Hepatocyte (in vitro differentiated cells): ENCODE measurements around the gene C7orf25. TPM values are rescaled to one million over a fixed set of nuclear protein-coding genes. Genes with fewer than 3 reads are reported as not detected.

Experiments used
- DNase-seq: peaks from one replicate; pipeline ENCODE4 v3.0.0-alpha.2; 2016; ENCODE audit warnings: low spot score
- H2AFZ ChIP-seq: fragments of 200-600 bp; sonication (generic); 2 replicates; pipeline ENCODE4 v1.6.0; 2016; ENCODE audit warnings: antibody characterized with exemption, mild to moderate bottlenecking
- H3K27ac ChIP-seq: fragments of 200-600 bp; sonication (generic); 2 replicates; pipeline ENCODE4 v1.5.1; 2016; ENCODE audit warnings: mild to moderate bottlenecking
- H3K27me3 ChIP-seq: fragments of 200-600 bp; sonication (generic); 2 replicates; pipeline ENCODE4 v1.6.1; 2016
- H3K36me3 ChIP-seq: fragments of 200-600 bp; sonication (generic); replicated peaks from 2 replicates; pipeline ENCODE4 v1.5.1; 2016; ENCODE audit warnings: low read depth; ENCODE audit not compliant: insufficient read depth
- H3K4me1 ChIP-seq: fragments of 200-600 bp; sonication (generic); 2 replicates; pipeline ENCODE4 v1.5.1; 2016; ENCODE audit warnings: mild to moderate bottlenecking, moderate library complexity; ENCODE audit not compliant: insufficient read depth
- H3K4me2 ChIP-seq: fragments of 200-600 bp; sonication (generic); 2 replicates; pipeline ENCODE4 v1.6.0; 2016
- H3K4me3 ChIP-seq: fragments of 200-600 bp; sonication (generic); 2 replicates; pipeline ENCODE4 v1.5.1; 2016; ENCODE audit warnings: mild to moderate bottlenecking
- H3K79me2 ChIP-seq: fragments of 200-600 bp; sonication (generic); 2 replicates; pipeline ENCODE4 v1.6.0; 2017; ENCODE audit warnings: mild to moderate bottlenecking
- H3K9me2 ChIP-seq: fragments of 200-600 bp; sonication (generic); replicated peaks from 2 replicates; pipeline ENCODE4 v1.6.0; 2017; ENCODE audit warnings: mild to moderate bottlenecking; ENCODE audit not compliant: insufficient read depth
- H3K9me3 ChIP-seq: fragments of 200-600 bp; sonication (generic); 2 replicates; pipeline ENCODE4 v1.5.1; 2016; ENCODE audit warnings: low read depth, mild to moderate bottlenecking
- H4K20me1 ChIP-seq: fragments of 200-600 bp; sonication (generic); 2 replicates; pipeline ENCODE4 v1.6.0; 2016; ENCODE audit warnings: mild to moderate bottlenecking; ENCODE audit not compliant: insufficient read depth, poor library complexity, severe bottlenecking
- EZH2 ChIP-seq: fragments of 200-600 bp; sonication (generic); IDR thresholded peaks from 2 replicates; pipeline ENCODE4 v1.6.1; 2016; ENCODE audit warnings: antibody characterized with exemption, mild to moderate bottlenecking, borderline replicate concordance
- EZH2phosphoT487 ChIP-seq: fragments of 200-600 bp; sonication (generic); IDR thresholded peaks from one replicate; pipeline ENCODE4 v1.6.1; 2018; ENCODE audit warnings: antibody characterized with exemption, mild to moderate bottlenecking, low read depth, moderate library complexity; ENCODE audit not compliant: unreplicated experiment, severe bottlenecking
- WGBS: methylation state at CpG from one replicate; pipeline ENCODE4 v1.1.6; 2016; ENCODE audit warnings: low lambda C conversion rate; ENCODE audit errors: missing lambda C conversion rate; 5-methylcytosine and 5-hydroxymethylcytosine counted together
- polyA plus RNA-seq: library from polyadenylated mRNA; unstranded; fragments of >200 nt; fragmentation: Nextera tagmentation; extraction: Ambion mirVana; gene quantifications from 2 replicates; pipeline ENCODE4 v1.2.1, GENCODE V29; 2016
- total RNA-seq: library from RNA; depleted of rRNA; stranded (reverse); fragments of >200 nt; gene quantifications from 2 replicates; pipeline ENCODE4 v1.2.3, GENCODE V29; 2014
- TF ChIP-seq, protein P1 (sequence below): fragments of 200-600 bp; sonication (generic); IDR thresholded peaks from 2 replicates; pipeline ENCODE4 v1.5.1; 2016; ENCODE audit warnings: antibody characterized with exemption, mild to moderate bottlenecking; ENCODE audit not compliant: poor library complexity

Gene C7orf25
- total and polyA plus RNA-seq, 2 experiments from 2014 or later: 2.4 to 5.9 TPM

DNA sequence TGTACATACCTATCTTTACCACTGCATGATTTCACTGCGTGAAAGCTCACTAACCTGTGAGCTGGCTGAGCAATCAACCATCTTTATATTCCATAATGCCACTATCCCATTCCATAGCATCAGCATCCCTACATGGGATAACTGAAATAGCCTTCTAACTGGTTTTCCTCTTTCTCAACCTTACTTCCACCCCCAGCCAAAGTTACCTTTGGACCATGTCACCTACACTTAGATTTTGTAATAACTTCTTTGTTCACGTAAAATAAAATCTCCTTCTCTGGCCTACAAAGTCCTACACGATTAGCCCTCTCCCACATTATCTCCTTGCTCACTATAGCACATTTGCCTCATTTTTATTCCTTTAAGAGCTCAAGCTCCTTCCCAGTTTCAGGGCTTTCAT, 17.6 kb upstream of the C7orf25 start:
- H3K9me3 ChIP-seq: no peaks in the 10 kb centered on the region
- H3K4me3 ChIP-seq: no peak overlapping the region

DNA sequence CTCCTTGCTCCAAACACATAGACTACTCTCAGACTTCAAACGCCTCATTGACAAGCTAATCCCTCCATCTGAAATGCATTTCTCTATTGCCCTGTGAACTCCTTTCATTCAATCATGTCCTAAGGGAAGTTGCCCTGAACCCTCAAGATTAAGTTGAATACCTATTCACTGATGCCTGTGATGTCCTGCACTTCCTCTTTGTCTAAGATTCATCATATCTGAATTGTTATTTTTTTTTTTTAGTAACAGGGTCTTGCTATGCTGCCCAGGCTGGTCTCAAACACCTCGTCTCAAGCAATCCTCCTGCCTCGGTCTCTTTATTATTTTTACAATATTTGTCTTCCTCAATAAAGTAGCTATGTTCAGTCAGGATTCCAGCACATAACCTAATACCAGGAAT, 16.9 kb upstream of the C7orf25 start:
- Histone ChIP-seq H3K4me2 (peak overlapping the region; percentile 7), H3K27me3 (no peaks in the 10 kb centered on the region), H3K4me3 (no peak overlapping the region), H3K27ac (no peak overlapping the region), H3K4me1 (peaks cover 15% of the 10 kb centered on the region), H2AFZ (no peak overlapping the region), H3K79me2 (peaks cover 75% of the 10 kb centered on the region), H3K9me2 (no peaks in the 10 kb centered on the region), H3K9me3 (no peaks in the 10 kb centered on the region), H4K20me1 (peaks cover 38% of the 10 kb centered on the region), H3K36me3 (no peaks in the 10 kb centered on the region)
- TF ChIP-seq, protein P1, sequence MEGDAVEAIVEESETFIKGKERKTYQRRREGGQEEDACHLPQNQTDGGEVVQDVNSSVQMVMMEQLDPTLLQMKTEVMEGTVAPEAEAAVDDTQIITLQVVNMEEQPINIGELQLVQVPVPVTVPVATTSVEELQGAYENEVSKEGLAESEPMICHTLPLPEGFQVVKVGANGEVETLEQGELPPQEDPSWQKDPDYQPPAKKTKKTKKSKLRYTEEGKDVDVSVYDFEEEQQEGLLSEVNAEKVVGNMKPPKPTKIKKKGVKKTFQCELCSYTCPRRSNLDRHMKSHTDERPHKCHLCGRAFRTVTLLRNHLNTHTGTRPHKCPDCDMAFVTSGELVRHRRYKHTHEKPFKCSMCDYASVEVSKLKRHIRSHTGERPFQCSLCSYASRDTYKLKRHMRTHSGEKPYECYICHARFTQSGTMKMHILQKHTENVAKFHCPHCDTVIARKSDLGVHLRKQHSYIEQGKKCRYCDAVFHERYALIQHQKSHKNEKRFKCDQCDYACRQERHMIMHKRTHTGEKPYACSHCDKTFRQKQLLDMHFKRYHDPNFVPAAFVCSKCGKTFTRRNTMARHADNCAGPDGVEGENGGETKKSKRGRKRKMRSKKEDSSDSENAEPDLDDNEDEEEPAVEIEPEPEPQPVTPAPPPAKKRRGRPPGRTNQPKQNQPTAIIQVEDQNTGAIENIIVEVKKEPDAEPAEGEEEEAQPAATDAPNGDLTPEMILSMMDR: no peak
- TF ChIP-seq EZH2 (no peak), EZH2phosphoT487 (no peak)
- no peak for DNase-seq
- WGBS: 94% methylated on average over 2 of the region's 3 CpGs

More for the DNA sequence above, 17.6 kb upstream of the C7orf25 start:
- Histone ChIP-seq H2AFZ (no peak overlapping the region), H3K9me2 (no peaks in the 10 kb centered on the region), H3K4me1 (peaks cover 16% of the 10 kb centered on the region), H3K4me2 (peak overlapping the region; percentile 78), H4K20me1 (peaks cover 38% of the 10 kb centered on the region), H3K27me3 (no peaks in the 10 kb centered on the region), H3K79me2 (peaks cover 81% of the 10 kb centered on the region), H3K36me3 (no peaks in the 10 kb centered on the region), H3K27ac (no peak overlapping the region)
- DNase-seq: no peak
- TF ChIP-seq, protein P1: no peak
- TF ChIP-seq EZH2: no peak
- TF ChIP-seq EZH2phosphoT487: no peak
- WGBS: 63% methylated on average over 3 of the region's 3 CpGs

DNA sequence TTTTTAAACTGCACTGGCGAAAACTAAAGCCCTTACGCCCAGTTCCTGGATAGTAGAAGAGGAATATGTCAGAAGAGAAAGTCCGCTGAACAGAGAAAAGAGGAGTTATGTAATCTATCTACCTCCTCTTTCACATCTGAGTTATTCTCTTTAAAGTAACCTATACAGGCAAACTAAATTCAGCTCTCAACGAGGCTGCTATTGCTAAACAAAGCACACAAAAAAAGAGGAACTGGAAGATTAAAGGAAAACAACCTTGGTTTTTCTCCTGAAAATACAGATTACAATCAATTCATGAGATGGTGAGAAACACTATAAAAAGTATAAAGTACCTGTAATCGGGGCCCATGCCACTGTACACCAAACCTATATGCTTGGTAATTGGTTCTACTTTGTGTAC, 14.3 kb upstream of the C7orf25 start:
- no peak for DNase-seq
- Histone ChIP-seq H4K20me1 (peaks cover 34% of the 10 kb centered on the region), H3K4me1 (peaks cover 10% of the 10 kb centered on the region), H3K4me2 (no peak overlapping the region), H3K27me3 (no peaks in the 10 kb centered on the region), H2AFZ (no peak overlapping the region), H3K27ac (no peak overlapping the region), H3K9me2 (no peaks in the 10 kb centered on the region), H3K4me3 (no peak overlapping the region), H3K9me3 (no peaks in the 10 kb centered on the region), H3K79me2 (peaks cover 58% of the 10 kb centered on the region), H3K36me3 (peaks cover 8% of the 10 kb centered on the region)
- WGBS: 95% methylated on average over 5 of the region's 5 CpGs
- TF ChIP-seq EZH2phosphoT487 (no peak), EZH2 (no peak)
- TF ChIP-seq, protein P1: no peak

DNA sequence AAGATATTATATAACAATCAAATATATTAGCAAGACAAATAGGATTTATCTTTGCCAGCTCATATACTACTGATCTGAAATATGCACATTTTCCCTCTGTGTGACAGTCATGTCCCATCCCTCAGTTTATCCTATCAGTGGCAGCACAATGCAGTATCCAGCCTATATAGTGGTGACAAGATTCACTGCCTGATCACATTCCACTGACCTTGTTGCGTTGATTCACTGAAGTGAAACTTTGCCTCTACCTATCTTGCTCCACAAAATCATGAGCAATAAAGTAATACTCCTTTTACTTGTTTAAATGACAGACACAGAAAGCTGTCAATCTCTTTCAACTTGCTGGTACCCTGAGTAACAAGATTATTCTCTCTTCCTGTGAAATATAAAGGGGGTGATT, 13.8 kb upstream of the C7orf25 start:
- Histone ChIP-seq H3K27ac (no peak overlapping the region), H3K36me3 (peaks cover 10% of the 10 kb centered on the region), H3K4me3 (no peak overlapping the region), H3K79me2 (peaks cover 52% of the 10 kb centered on the region), H3K9me3 (no peaks in the 10 kb centered on the region), H3K4me2 (no peak overlapping the region), H3K9me2 (no peaks in the 10 kb centered on the region), H2AFZ (no peak overlapping the region), H3K27me3 (no peaks in the 10 kb centered on the region), H4K20me1 (peaks cover 33% of the 10 kb centered on the region), H3K4me1 (peaks cover 7% of the 10 kb centered on the region)
- no peak for DNase-seq
- TF ChIP-seq EZH2phosphoT487 (no peak), EZH2 (no peak)
- TF ChIP-seq, protein P1: no peak
- WGBS: 97% methylated on average over 1 of the region's 1 CpG
